Panc1 (cell line): ENCODE results near the gene RNMT. TPM values are rescaled to one million over a fixed set of nuclear protein-coding genes. Genes with fewer than 3 reads are reported as not detected.
"Not testable (repeated sequence)": the region's sequence is repeated elsewhere in the genome, so short reads cannot be mapped to it uniquely, and the experiment has no call there.

ENCODE experiments used
- ATAC-seq: fragments of 200-7000 bp; cut with Tn5 transposase; 2 replicates; pipeline ENCODE4 v1.9.1; 2020; ENCODE audit warnings: mild to moderate bottlenecking, moderate library complexity
- Bru-seq: library from RNA; stranded (reverse); fragments of 400-500 nt; gene quantifications from one replicate; lab custom pipeline; 2021; lab: Mats Ljungman, UMichigan
- BruChase-seq, 2 experiments: library from RNA; stranded (reverse); fragments of 400-500 nt; gene quantifications; one replicate each; lab custom pipeline; 2021; lab: Mats Ljungman, UMichigan
- BruUV-seq: library from RNA; stranded (reverse); fragments of 400-500 nt; replicated peaks from 2 replicates; lab custom pipeline; 2021; lab: Mats Ljungman, UMichigan
- CTCF ChIA-PET: fragments of 300-600 bp; sonication (Branson Sonifier 250); formaldehyde crosslinking; loops from one replicate; lab custom pipeline; 2022; ENCODE audit warnings: antibody characterized with exemption; lab: Charles Lee
- POLR2A ChIA-PET: fragments of 300-600 bp; sonication (Branson Sonifier 250); formaldehyde crosslinking; loops from one replicate; lab custom pipeline; 2022; ENCODE audit warnings: antibody characterized with exemption; lab: Charles Lee
- DNase-seq: peaks from one replicate; pipeline ENCODE4 v3.0.0-alpha.2; 2010; ENCODE audit warnings: low read depth, low spot score
- H3K27ac ChIP-seq: 2 replicates; pipeline ENCODE4 v1.5.1; 2011; ENCODE audit warnings: mild to moderate bottlenecking, low read length, inconsistent platforms
- H3K27me3 ChIP-seq: fragments of 200-500 bp; sonication (Bioruptor generic); 2 replicates; pipeline ENCODE4 v1.6.0; 2014; ENCODE audit warnings: low read length, inconsistent platforms; ENCODE audit not compliant: control insufficient read depth, insufficient read depth
- H3K36me3 ChIP-seq: fragments of 200-500 bp; sonication (Bioruptor generic); 2 replicates; pipeline ENCODE4 v1.5.1; 2014; ENCODE audit warnings: inconsistent platforms, mild to moderate bottlenecking, low read length, moderate library complexity; ENCODE audit not compliant: control insufficient read depth, insufficient read depth
- H3K4me1 ChIP-seq: 2 replicates; pipeline ENCODE4 v1.5.1; 2011; ENCODE audit warnings: inconsistent platforms, mild to moderate bottlenecking, low read length, moderate library complexity; ENCODE audit not compliant: control insufficient read depth, insufficient read depth
- H3K4me3 ChIP-seq, 2 experiments: 2 replicates each; pipeline ENCODE4 v1.5.1; 2011 to 2012; ENCODE audit warnings: low read depth in 2 of 2, low read length in 2 of 2, mild to moderate bottlenecking in 2 of 2, inconsistent platforms in 1 of 2, moderate library complexity in 1 of 2
- H3K9me3 ChIP-seq: fragments of 200-500 bp; sonication (Bioruptor generic); 2 replicates; pipeline ENCODE4 v1.5.1; 2014; ENCODE audit warnings: low read depth, mild to moderate bottlenecking, inconsistent platforms, low read length, moderate library complexity; ENCODE audit not compliant: control insufficient read depth, insufficient read depth
- CTCF ChIP-seq: fragments of 450-650 bp; IDR thresholded peaks from 2 replicates; pipeline ENCODE4 v1.5.1; 2017; ENCODE audit warnings: mild to moderate bottlenecking
- POLR2AphosphoS5 ChIP-seq: IDR thresholded peaks from 2 replicates; pipeline ENCODE4 v1.6.1; 2012; ENCODE audit warnings: mild to moderate bottlenecking, low read depth, low read length, moderate library complexity
- REST ChIP-seq, 2 experiments: IDR thresholded peaks; 2 replicates each; pipeline ENCODE4 v1.6.1; 2011 to 2012; ENCODE audit warnings: low read depth in 2 of 2, control low read depth in 1 of 2, low read length in 1 of 2, mild to moderate bottlenecking in 1 of 2, moderate library complexity in 1 of 2; ENCODE audit not compliant: insufficient read depth in 1 of 2
- SIN3A ChIP-seq: IDR thresholded peaks from 2 replicates; pipeline ENCODE4 v1.6.1; 2012; ENCODE audit warnings: low read depth, mild to moderate bottlenecking, low read length, moderate library complexity, borderline replicate concordance; ENCODE audit not compliant: insufficient read depth
- TCF7L2 ChIP-seq: IDR thresholded peaks from 2 replicates; pipeline ENCODE4 v1.6.1; 2011; ENCODE audit warnings: mild to moderate bottlenecking, low read depth, low read length, inconsistent platforms
- in situ Hi-C: cut with HindIII; loops from 2 replicates; pipeline ENCODE4 v1.10.0; 2016; ENCODE audit warnings: low sequenced_read_pairs, low pct_unique_long_range_greater_than_20kb
- intact Hi-C: fragments of 100-400 bp; cut with micrococcal nuclease; formaldehyde crosslinking; loops from one replicate; pipeline ENCODE4 v1.10.0; 2022; ENCODE audit not compliant: unreplicated experiment
- long read RNA-seq: library from polyadenylated mRNA; unstranded; transcript quantifications from one replicate; pipeline ENCODE4 v2.0.0, GENCODE V29; 2021; ENCODE audit not compliant: unreplicated experiment
- polyA plus RNA-seq: library from polyadenylated mRNA; unstranded; fragments of >200 nt; gene quantifications from one replicate; pipeline ENCODE4 v1.2.1, GENCODE V29; 2012; ENCODE audit warnings: missing spikeins; ENCODE audit not compliant: insufficient read length
- total RNA-seq: library from RNA; stranded (reverse); gene quantifications from one replicate; pipeline ENCODE4 v1.2.1, GENCODE V29; 2021; ENCODE audit not compliant: unreplicated experiment

The RNMT gene
- total RNA-seq (26.9 TPM), Bru-seq, nascent RNA (percentile 84 among the genes with signal in this experiment), BruChase-seq, experiment 1, labeled RNA remaining after a 2-hour chase (percentile 86 among the genes with signal in this experiment), BruChase-seq, experiment 2, labeled RNA remaining after a 6-hour chase (percentile 82 among the genes with signal in this experiment)
- polyA plus RNA-seq = 14.3 TPM
- long read RNA-seq, full-length matches to known transcripts = 7 of 17 reads
- long read RNA-seq, partial matches to known transcripts = 3 of 17 reads
- long read RNA-seq, other reads (novel, unspliced or antisense) = 7 of 17 reads

GRCh38 chr18:13726232-13726971 lies at the start of gene RNMT, which contains the start of gene FAM210A:
Gene RNMT (plus strand): TSS chr18:13726673. CDS start chr18:13731518, 4,845 bp downstream.
Gene FAM210A (minus strand): TSS chr18:13726558. CDS start chr18:13682077, 44,481 bp downstream.
- no peak for TF ChIP-seq REST (IDR thresholded peaks at IDR 0.05; ENCODE audit: insufficient read depth in 1 of 2, low read depth in 2 of 2, low read length in 1 of 2)
- peak; percentile 88; the same call in 1 of the 2 replicates for TF ChIP-seq SIN3A
- peak; percentile 24; the same call in 1 of the 2 replicates for TF ChIP-seq TCF7L2
- peak; percentile 21; the same call in 1 of the 2 replicates for TF ChIP-seq CTCF
- TF ChIP-seq POLR2AphosphoS5 = peak; percentile 79
- Histone ChIP-seq H3K36me3 (peaks cover 6% of the 10 kb centered on the region; the same call in 1 of the 2 replicates), H3K4me3 (peak within 1 kb of the TSS; percentile 90 to 96), H3K4me1 (peaks cover 15% of the 10 kb centered on the region), H3K9me3 (no peaks in the 10 kb centered on the region), H3K27me3 (no peaks in the 10 kb centered on the region), H3K27ac (peak within 1 kb of the TSS; percentile 92)
- DNase-seq = peak; percentile 60
- intact Hi-C loops = no loop called here
- in situ Hi-C loops = no loop called here
- CTCF ChIA-PET = interaction anchor here (0.5 to 0.6 kb wide), 2 partner anchors 13 to 72 kb away, joined by 3 to 4 read pairs; no protein-coding TSS in a partner anchor
- POLR2A ChIA-PET = interaction anchor here (0.6 kb wide), 1 partner anchor 1420 kb away, joined by 3 read pairs; no protein-coding TSS in a partner anchor
- peak; percentile 99 for ATAC-seq
- BruUV-seq = no TSS peak

GRCh38 chr18:13677350-13677749 lies 49.1 kb upstream of the RNMT start:
- in situ Hi-C loops, POLR2A ChIA-PET, H3K9me3 ChIP-seq, H3K4me1 ChIP-seq, H3K27me3 ChIP-seq, H3K27ac ChIP-seq, BruUV-seq, DNase-seq, CTCF ChIA-PET, H3K4me3 ChIP-seq, intact Hi-C loops, H3K36me3 ChIP-seq, ATAC-seq: not testable (repeated sequence)
